ENCODE data around the gene THADA.

DNA sequence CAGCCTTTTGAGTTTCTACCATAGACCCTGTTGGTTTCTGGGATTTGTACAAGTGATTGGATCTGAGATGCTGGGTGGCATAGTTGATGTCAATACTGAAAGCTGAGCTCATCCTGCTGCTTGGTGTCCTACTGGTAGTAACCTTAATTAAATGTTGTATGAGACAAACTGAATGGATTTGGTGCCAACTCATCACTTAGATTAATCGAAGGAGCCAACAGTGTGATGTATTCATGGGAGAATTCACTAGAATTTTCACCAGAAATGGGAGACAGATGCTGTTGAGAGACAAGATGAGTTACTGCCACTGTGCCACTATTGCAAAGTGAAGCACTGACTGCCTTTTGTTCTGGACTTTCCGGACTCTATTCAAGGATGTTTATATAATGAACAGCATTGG, 158.5 kb downstream of the THADA start:
- TF ChIP-seq, protein P1, sequence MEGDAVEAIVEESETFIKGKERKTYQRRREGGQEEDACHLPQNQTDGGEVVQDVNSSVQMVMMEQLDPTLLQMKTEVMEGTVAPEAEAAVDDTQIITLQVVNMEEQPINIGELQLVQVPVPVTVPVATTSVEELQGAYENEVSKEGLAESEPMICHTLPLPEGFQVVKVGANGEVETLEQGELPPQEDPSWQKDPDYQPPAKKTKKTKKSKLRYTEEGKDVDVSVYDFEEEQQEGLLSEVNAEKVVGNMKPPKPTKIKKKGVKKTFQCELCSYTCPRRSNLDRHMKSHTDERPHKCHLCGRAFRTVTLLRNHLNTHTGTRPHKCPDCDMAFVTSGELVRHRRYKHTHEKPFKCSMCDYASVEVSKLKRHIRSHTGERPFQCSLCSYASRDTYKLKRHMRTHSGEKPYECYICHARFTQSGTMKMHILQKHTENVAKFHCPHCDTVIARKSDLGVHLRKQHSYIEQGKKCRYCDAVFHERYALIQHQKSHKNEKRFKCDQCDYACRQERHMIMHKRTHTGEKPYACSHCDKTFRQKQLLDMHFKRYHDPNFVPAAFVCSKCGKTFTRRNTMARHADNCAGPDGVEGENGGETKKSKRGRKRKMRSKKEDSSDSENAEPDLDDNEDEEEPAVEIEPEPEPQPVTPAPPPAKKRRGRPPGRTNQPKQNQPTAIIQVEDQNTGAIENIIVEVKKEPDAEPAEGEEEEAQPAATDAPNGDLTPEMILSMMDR (IDR thresholded peaks at IDR 0.05): no peak
- no peak for TF ChIP-seq POLR2A (IDR thresholded peaks at IDR 0.05)

All from thyroid gland (tissue), 4 donors.